Karpas-422 (cell line): Measurements from ENCODE around the gene CHL1. TPM values are rescaled to one million over a fixed set of nuclear protein-coding genes. Genes with fewer than 3 reads are reported as not detected.

Source experiments
- DNase-seq: peaks from one replicate; pipeline ENCODE4 v3.0.0-alpha.2; 2015
- H2AFZ ChIP-seq: fragments of 200-600 bp; sonication (generic); 2 replicates; pipeline ENCODE4 v1.6.1; 2014; ENCODE audit warnings: antibody characterized with exemption, low read length, mixed read lengths
- H3K27ac ChIP-seq: fragments of 200-600 bp; sonication (generic); 2 replicates; pipeline ENCODE4 v1.5.1; 2014; ENCODE audit warnings: mild to moderate bottlenecking, low read length, moderate library complexity
- H3K27me3 ChIP-seq: fragments of 200-600 bp; sonication (generic); 2 replicates; pipeline ENCODE4 v1.6.1; 2014; ENCODE audit warnings: low read length, mixed read lengths
- H3K36me3 ChIP-seq: fragments of 200-600 bp; sonication (generic); 2 replicates; pipeline ENCODE4 v1.6.1; 2014; ENCODE audit warnings: low read length, mixed read lengths; ENCODE audit not compliant: insufficient read depth
- H3K4me1 ChIP-seq: fragments of 200-600 bp; sonication (generic); 2 replicates; pipeline ENCODE4 v1.6.1; 2014; ENCODE audit warnings: mild to moderate bottlenecking, low read length, mixed read lengths
- H3K4me2 ChIP-seq: fragments of 200-600 bp; sonication (generic); 2 replicates; pipeline ENCODE4 v1.6.1; 2014; ENCODE audit warnings: low read length, low read depth, mild to moderate bottlenecking; ENCODE audit not compliant: poor library complexity, severe bottlenecking
- H3K4me3 ChIP-seq: fragments of 200-600 bp; sonication (generic); 2 replicates; pipeline ENCODE4 v1.5.1; 2014; ENCODE audit warnings: mild to moderate bottlenecking, antibody characterized with exemption, low read length, mixed read lengths
- H3K79me2 ChIP-seq: fragments of 200-600 bp; sonication (generic); 2 replicates; pipeline ENCODE4 v1.6.1; 2014; ENCODE audit warnings: mild to moderate bottlenecking, low read length, mixed read lengths
- H3K9ac ChIP-seq: fragments of 200-600 bp; sonication (generic); 2 replicates; pipeline ENCODE4 v1.6.0; 2014; ENCODE audit warnings: low read length
- H3K9me2 ChIP-seq: fragments of 200-600 bp; sonication (generic), shearing (Covaris generic); replicated peaks from 2 replicates; pipeline ENCODE4 v1.6.0; 2014; ENCODE audit warnings: mild to moderate bottlenecking, low read length, moderate library complexity; ENCODE audit not compliant: insufficient read depth
- H3K9me3 ChIP-seq: fragments of 300-700, 200-600 bp; sonication (generic); 2 replicates; pipeline ENCODE4 v1.6.1; 2014; ENCODE audit warnings: low read length, mixed read lengths
- H4K20me1 ChIP-seq: fragments of 200-600 bp; sonication (generic); 2 replicates; pipeline ENCODE4 v1.6.1; 2014; ENCODE audit warnings: mild to moderate bottlenecking, antibody characterized with exemption, low read length, low read depth; ENCODE audit not compliant: insufficient read depth
- total RNA-seq: library from RNA; depleted of rRNA; stranded (reverse); fragments of >200 nt; shearing (Covaris generic); gene quantifications from 2 replicates; pipeline ENCODE4 v1.2.3, GENCODE V29; 2014; ENCODE audit warnings: low replicate concordance

CHL1 gene
- total RNA-seq, 1 experiment from 2014 or later, result 23.3 TPM

DNA sequence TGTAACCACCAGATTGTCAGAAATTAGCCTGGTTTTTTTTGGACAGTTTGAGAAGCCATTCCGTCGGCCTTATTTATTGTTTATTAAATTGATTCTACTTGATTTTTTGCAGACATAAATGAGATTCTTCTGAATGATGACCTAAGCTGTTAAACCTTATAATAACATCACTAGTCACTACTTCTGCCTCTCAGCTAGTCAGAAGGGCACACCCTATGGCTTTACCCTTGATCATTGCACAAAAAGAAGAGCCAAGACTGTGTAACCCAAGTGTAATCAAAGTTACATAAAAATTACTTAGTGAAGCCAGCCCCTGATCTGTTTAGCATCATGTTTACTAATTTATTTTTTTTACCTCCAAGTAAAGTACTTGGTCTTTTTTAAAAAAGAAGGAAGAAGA is 64.3 kb downstream of the CHL1 start:
- no peaks in the 10 kb centered on the region for H3K9me3 ChIP-seq
- no peaks in the 10 kb centered on the region for H4K20me1 ChIP-seq
- H3K4me1 ChIP-seq, result peaks cover 29% of the 10 kb centered on the region
- no peak overlapping the region for H3K9ac ChIP-seq
- no peak overlapping the region for H2AFZ ChIP-seq
- no peak overlapping the region for H3K27ac ChIP-seq
- no peak for DNase-seq
- no peaks in the 10 kb centered on the region for H3K79me2 ChIP-seq
- H3K9me2 ChIP-seq, result 0 out of 2 replicates have a peak, but pooled peaks cover 3% of the 10 kb centered on the region
- H3K4me2 ChIP-seq, result no peak overlapping the region
- no peak overlapping the region for H3K4me3 ChIP-seq
- no peaks in the 10 kb centered on the region for H3K27me3 ChIP-seq
- no peaks in the 10 kb centered on the region for H3K36me3 ChIP-seq

DNA sequence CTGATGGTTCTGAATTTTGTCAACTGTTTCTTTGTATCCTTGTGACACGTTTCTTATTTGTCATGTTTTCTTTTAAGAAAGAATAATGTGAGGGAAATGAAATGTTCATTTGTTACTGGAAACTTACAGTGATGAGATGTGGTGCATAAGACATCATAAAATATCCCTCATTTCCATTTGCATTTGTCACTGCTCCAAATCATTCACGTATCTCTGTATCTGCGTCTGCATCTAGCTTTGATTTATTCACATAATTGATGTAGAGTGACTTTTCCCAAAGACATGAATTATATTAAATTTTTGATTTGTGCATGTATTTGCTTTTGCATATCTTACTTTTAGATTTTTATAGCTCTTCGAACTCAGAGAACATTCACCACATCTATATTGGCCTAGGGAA is 66.8 kb downstream of the CHL1 start:
- Histone ChIP-seq H3K27ac (peak overlapping the region; percentile 71), H3K9ac (no peak overlapping the region), H3K9me3 (no peaks in the 10 kb centered on the region), H4K20me1 (no peaks in the 10 kb centered on the region), H3K27me3 (no peaks in the 10 kb centered on the region), H3K79me2 (no peaks in the 10 kb centered on the region), H3K4me1 (peaks cover 46% of the 10 kb centered on the region), H3K36me3 (no peaks in the 10 kb centered on the region), H3K9me2 (0 out of 2 replicates have a peak, but pooled peaks cover 3% of the 10 kb centered on the region), H2AFZ (peak overlapping the region; percentile 42; the same call in 1 of the 2 replicates), H3K4me2 (peak overlapping the region; percentile 40), H3K4me3 (no peak overlapping the region)
- no peak for DNase-seq

DNA sequence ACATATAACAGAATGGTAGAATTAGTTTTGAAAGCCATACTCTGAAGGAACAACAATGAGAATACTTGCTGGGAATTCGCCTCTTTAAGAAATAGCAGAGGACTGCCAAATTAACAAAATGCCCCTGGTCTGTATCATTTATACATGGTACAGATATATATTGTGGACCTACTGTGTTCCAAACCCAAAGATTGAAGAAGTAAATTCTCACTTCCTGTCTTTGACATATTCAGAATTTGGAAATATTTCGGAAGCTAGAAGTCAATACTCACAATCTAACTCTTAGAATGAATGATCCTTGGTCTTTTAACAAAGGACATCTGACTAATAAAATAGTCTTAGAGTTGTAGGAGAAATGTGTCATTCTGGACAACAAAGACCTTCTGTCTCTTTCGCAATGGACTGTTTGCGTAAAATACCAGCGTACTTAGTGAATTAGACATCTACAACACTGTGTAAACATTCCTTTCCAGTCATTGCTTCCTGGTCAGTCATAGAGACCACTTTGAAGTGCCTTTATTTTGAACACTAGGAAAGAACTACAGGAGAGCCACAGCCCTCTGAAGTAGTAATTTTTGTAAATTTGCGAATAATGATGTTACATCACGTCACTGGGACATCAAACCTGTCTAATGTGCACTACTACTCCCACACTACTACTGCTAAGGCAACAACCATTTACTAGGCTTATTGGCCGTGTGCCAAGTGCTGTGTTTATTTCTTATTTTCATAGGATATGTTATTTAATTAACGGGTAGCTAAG is 68.0 kb downstream of the CHL1 start:
- Histone ChIP-seq H3K79me2 (no peaks in the 10 kb centered on the region), H3K9me2 (0 out of 2 replicates have a peak, but pooled peaks cover 3% of the 10 kb centered on the region), H3K4me1 (peaks cover 53% of the 10 kb centered on the region), H2AFZ (peak overlapping the region; percentile 42; the same call in 1 of the 2 replicates), H3K9me3 (no peaks in the 10 kb centered on the region), H3K4me2 (peak overlapping the region; percentile 40), H3K27ac (peak overlapping the region; percentile 71), H3K4me3 (no peak overlapping the region), H3K27me3 (no peaks in the 10 kb centered on the region), H4K20me1 (no peaks in the 10 kb centered on the region), H3K9ac (no peak overlapping the region), H3K36me3 (no peaks in the 10 kb centered on the region)
- no peak for DNase-seq

DNA sequence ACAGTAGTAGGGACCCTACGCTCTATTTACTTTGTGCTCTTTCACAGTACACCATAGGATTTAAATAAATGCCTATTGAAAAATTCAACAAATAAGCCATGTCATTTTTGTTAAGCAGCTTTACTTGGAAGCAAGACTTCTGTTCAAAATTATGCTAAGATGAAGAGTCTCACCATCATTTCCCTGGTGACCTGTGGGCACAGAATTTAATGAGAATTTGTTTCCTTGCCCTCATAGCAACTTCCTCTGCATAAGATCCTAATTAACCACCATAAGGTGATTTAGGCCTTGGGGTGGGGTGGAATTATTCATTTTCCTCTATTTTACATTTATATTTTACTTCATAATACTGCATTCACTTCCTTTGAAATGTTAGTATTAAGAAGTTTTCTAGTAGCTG is 70.5 kb downstream of the CHL1 start:
- no peaks in the 10 kb centered on the region for H3K36me3 ChIP-seq
- H3K4me2 ChIP-seq, result no peak overlapping the region
- no peak overlapping the region for H2AFZ ChIP-seq
- DNase-seq, result no peak
- H3K79me2 ChIP-seq, result no peaks in the 10 kb centered on the region
- H3K27ac ChIP-seq, result peak overlapping the region; percentile 25
- no peaks in the 10 kb centered on the region for H3K9me3 ChIP-seq
- H4K20me1 ChIP-seq, result no peaks in the 10 kb centered on the region
- H3K9ac ChIP-seq, result no peak overlapping the region
- 0 out of 2 replicates have a peak, but pooled peaks cover 3% of the 10 kb centered on the region for H3K9me2 ChIP-seq
- H3K4me3 ChIP-seq, result no peak overlapping the region
- H3K27me3 ChIP-seq, result no peaks in the 10 kb centered on the region
- H3K4me1 ChIP-seq, result peaks cover 76% of the 10 kb centered on the region

DNA sequence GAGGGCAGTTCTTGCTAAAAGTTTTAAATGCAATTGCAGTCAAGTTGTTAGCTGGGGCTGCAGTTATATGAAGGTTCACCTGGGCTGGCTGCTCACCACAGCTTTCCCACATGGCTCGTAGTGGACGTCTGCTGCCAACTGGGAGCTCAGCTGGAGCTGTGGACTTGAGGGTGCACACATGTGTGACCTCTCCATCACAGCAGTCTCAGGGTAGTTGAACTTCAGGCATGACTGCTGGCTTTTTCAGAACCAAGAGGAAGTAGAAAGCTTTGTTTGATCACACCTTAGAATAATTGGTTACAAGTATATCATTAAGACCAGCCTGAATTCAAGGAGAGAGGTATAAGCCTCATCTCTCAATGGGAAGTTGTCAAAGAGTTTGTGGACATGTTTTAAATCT is 74.1 kb downstream of the CHL1 start:
- Histone ChIP-seq H4K20me1 (no peaks in the 10 kb centered on the region), H3K9ac (peak overlapping the region; percentile 8; the same call in 1 of the 2 replicates), H3K4me3 (no peak overlapping the region), H3K36me3 (no peaks in the 10 kb centered on the region), H2AFZ (no peak overlapping the region), H3K27ac (peak overlapping the region; percentile 98), H3K9me3 (no peaks in the 10 kb centered on the region), H3K79me2 (no peaks in the 10 kb centered on the region), H3K4me1 (peaks cover 84% of the 10 kb centered on the region), H3K27me3 (no peaks in the 10 kb centered on the region), H3K4me2 (peak overlapping the region; percentile 37), H3K9me2 (no peaks in the 10 kb centered on the region)
- DNase-seq, result peak; percentile 78

DNA sequence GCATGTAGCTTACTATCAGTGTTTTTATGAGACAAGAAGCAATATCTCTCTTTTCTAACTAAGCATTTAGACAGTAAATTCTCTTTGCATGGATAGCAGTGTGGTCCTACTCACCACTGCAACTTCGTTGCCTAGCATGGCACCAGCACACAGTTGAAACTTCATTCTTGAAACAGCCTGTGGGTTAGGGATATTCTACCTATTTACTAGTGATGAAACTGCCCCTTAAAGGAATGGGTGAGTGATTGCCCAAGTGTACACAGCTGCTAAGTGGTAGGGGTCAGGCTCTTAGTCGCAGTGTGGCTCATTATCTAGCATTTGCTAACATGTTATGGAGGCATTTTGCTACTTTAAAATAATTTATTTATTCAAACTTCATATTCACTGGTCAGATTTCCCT is 78.4 kb downstream of the CHL1 start:
- no peak for DNase-seq
- no peaks in the 10 kb centered on the region for H3K36me3 ChIP-seq
- no peak overlapping the region for H3K9ac ChIP-seq
- H4K20me1 ChIP-seq, result no peaks in the 10 kb centered on the region
- no peak overlapping the region for H3K4me2 ChIP-seq
- H3K27me3 ChIP-seq, result no peaks in the 10 kb centered on the region
- peak overlapping the region; percentile 53; the same call in 1 of the 2 replicates for H2AFZ ChIP-seq
- H3K9me3 ChIP-seq, result no peaks in the 10 kb centered on the region
- no peaks in the 10 kb centered on the region for H3K9me2 ChIP-seq
- H3K4me1 ChIP-seq, result peaks cover 95% of the 10 kb centered on the region
- no peak overlapping the region for H3K4me3 ChIP-seq
- no peaks in the 10 kb centered on the region for H3K79me2 ChIP-seq
- peak overlapping the region; percentile 98 for H3K27ac ChIP-seq

DNA sequence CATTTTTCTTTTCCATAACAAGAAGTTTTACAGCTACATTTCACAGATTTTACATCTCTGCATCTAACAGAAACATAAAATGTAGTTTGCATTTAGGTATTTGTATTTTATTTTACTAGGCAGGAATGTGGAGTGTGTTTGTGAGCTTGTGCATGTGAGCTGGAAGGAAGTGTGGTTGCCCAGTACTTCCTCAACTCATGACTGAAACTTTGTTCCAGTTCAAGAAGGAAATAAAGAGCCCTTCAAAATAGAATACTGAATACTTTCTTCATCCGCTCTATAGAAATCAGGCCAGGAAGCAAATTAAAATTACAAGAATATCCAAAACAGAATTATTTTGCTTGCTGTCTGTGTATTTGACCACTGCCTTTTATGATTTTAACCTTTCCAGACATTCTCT is 81.3 kb downstream of the CHL1 start:
- peak; percentile 89 for DNase-seq
- no peaks in the 10 kb centered on the region for H3K36me3 ChIP-seq
- H3K27ac ChIP-seq, result peak overlapping the region; percentile 98
- H3K4me3 ChIP-seq, result peak overlapping the region; percentile 59
- no peaks in the 10 kb centered on the region for H4K20me1 ChIP-seq
- H3K9me2 ChIP-seq, result no peaks in the 10 kb centered on the region
- peak overlapping the region; percentile 82 for H3K4me2 ChIP-seq
- H3K9me3 ChIP-seq, result no peaks in the 10 kb centered on the region
- no peak overlapping the region for H2AFZ ChIP-seq
- no peaks in the 10 kb centered on the region for H3K27me3 ChIP-seq
- no peaks in the 10 kb centered on the region for H3K79me2 ChIP-seq
- H3K4me1 ChIP-seq, result peaks cover 83% of the 10 kb centered on the region
- H3K9ac ChIP-seq, result peak overlapping the region; percentile 72

DNA sequence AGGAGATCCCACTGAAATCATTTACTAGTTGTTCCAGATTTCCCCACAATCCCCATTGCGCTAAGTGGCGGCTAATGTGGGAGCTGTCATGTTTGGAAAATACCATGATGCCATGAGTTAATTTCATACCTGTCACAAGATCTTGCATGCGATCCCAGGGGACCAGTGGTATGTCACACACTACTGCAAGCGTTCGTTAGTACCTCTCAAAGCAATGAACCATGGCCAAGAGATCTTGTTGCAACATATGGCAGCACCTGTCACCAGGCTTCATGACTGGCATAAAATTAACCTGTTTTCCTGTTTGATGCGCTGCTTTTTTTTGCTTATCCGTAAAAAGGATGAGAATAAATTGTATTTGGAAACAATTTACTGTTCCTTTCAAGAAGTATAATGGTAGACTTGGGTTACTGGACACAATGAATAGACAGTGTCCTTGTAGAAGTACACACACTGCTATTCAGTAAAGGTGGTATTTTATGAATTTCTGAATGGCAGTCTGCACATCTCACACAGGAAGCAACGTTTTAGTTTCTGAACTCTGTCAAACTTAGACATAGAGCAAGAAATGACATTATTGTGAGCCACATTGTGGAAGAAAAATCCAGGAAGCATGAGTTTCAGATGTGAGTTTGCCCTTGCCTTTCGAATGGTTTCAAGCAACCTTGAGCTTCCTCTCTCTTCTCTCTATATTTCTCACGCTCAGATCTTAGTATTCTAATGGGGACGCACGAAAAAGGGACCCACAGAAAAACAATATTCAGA is 81.9 kb downstream of the CHL1 start:
- Histone ChIP-seq H3K4me3 (peak overlapping the region; percentile 59), H2AFZ (0 out of 2 replicates have a peak overlapping the region, but pooled peaks have one; percentile 0), H3K9me2 (no peaks in the 10 kb centered on the region), H3K36me3 (no peaks in the 10 kb centered on the region), H3K27ac (peak overlapping the region; percentile 98), H3K27me3 (no peaks in the 10 kb centered on the region), H3K4me1 (peaks cover 81% of the 10 kb centered on the region), H3K4me2 (peak overlapping the region; percentile 82), H3K79me2 (no peaks in the 10 kb centered on the region), H4K20me1 (no peaks in the 10 kb centered on the region), H3K9ac (peak overlapping the region; percentile 72), H3K9me3 (no peaks in the 10 kb centered on the region)
- DNase-seq, result peak; percentile 98
